ENCODE measurements around the gene MRGPRE.

Gene MRGPRE

DNA sequence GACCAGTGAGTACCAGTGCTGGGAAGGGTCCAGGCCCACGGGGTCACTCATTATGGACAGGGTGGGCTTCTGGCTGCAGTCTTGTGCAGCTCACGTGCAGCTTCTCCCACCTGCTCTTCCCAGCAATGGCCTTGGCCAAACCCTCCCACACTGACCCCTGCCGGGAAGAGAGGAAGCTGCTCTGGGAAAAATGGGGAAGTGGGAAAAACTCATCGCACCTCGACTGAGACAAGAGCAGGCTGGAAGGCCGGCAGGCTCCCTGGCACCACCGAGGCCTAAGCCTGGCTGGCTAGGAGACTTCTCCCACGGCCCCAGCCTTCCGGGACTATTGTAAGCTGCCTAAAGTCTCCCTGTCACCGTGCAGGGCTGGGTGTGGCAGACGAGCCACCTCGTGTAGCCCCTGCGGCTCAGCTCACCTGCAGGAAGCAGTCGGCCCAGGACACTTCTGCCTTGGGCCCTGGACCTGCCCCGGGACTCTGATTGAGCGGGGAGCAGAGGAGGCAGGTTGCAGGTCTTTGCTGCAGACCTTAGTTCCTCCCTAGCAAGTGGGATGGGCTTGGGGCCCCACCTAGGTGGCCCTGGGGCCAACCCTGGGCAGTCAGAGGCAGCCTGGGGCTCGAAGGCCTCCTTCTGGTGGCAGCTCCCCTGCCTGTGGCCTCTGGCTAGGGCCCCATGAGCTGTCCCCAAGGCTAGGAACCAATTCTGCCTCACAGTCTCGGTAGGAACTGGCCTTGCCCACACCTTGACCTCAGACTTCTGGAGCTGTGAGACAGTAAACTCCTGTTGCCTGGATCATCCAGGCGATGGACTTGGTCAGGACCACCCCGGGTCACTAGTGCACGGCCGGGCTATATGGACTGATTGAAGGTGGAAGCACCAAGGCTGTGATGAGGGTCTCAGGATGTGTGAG, 36.7 kb downstream of the MRGPRE start:
- no peak for DNase-seq (ENCODE audit: low read depth)
- TF ChIP-seq CTCF (IDR thresholded peaks at IDR 0.05; ENCODE audit: insufficient read depth, low read depth, low read length, missing control alignments), result peak; percentile 43
- H3K4me3 ChIP-seq (ENCODE audit: low read length), result no peak overlapping the region

DNA sequence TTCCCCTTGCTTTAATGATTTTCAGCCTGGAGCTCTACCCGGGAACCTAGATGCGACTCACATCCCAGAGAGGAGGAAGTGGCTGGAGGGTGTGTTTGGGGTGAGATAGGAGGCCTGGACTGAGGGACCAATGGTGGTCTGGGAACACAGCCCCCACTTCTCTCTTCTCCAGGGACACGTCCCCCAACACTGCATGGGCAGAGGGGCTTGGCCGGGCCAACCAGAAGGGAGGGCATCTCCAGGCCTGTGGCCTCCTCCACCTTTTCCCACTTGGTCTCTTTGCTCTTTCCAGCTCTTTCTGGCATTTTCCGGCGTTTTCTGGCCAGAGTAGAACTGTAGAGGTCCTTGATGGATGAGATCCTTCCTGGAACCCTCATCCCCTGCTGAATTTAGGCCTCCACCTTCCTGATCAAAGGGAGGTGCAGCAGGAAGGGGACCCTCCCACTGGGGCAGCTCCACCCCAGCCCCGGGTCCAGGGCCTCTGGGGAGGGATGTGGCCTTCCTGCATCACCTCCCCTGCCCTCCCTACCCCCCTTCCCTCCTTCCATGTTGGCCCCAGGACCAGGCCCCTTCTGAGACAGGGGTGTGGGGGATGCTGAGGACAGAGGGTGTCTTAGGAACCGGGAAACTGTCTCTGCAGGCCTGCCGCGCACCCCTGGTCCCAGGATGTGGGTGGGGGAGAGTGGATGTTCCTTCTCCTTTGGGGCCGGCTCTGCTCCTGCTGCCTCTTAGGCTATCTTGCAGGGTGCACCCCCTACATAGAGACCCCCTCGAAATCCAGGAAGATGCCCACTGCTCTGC, 38.0 kb downstream of the MRGPRE start:
- DNase-seq (ENCODE audit: low read depth), result no peak
- TF ChIP-seq CTCF (IDR thresholded peaks at IDR 0.05; ENCODE audit: insufficient read depth, low read depth, low read length, missing control alignments), result no peak
- H3K4me3 ChIP-seq (ENCODE audit: low read length), result no peak overlapping the region

DNA sequence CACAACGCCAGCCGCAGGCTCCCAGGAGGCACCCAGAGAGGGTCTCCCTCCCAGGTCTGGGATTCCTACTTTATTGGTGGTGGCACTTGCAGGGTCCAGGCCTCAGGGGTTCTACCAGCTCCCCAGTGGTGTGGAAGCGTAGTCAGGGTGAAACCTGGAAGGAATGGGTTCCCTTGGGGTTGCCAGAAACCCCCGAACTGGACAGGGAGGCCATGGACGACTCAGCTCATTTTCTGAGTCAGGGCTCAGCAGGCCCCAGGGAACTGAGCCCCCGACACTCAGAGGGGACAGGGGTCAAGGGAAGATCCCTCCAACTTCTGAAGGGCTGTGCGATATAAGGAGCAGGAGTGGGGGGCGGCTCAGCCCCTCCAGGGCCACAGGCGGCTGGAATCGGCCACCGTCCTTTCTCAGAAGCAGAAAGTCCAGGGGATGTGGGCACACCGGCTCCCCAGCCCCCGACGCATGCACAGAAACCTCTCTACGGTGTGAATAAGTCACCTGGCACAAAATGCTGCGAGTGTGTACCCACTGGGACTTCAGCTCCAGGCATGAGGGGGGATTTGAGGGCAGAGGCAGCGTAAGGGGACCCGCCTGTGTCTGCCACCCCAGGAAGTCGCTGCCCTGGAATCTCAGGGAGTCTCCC, 38.7 kb downstream of the MRGPRE start:
- no peak for DNase-seq (ENCODE audit: low read depth)
- no peak for TF ChIP-seq CTCF (IDR thresholded peaks at IDR 0.05; ENCODE audit: insufficient read depth, low read depth, low read length, missing control alignments)
- no peak overlapping the region for H3K4me3 ChIP-seq (ENCODE audit: low read length)

DNA sequence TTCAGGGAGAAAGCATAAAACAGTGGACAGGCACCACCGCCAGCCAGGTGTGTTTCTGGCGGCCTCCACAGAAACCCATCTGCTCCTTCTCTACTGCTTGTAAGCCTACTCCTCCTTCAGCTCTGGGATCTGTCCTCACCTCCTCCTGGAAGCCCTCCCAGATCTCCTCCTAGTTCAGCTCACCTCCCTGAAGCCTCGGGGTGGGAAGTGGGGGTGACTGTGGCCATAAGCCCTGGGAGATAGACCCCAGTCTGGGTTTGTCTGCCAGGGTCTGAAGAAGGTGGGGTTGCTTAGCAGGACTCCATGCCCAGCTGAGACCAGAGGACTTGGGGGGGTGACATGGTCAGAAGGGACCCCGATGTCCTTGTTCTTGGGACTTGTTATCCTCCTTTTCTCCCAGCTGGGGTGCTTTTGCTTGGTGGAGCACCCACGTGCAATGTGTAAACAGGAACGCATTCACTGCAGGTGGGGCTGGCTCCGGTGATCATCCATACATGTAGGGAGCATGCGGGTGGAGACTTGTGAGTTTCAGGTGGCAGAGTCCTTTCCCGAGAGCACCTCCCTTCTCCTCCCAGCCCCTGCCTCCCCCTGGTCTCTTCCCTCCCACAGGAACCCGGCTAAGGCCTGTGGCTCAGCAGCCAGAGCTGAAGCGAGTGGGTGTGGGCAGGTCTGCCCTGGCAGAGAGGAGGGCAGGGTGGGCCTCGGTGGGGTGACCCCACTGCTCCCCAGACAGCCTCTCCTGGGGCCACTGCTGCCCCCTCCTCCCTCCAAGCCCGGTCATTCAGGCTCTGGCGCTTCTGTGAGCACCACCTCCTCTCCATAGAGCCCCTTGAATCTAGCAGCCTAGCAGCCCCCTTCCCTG, 39.5 kb downstream of the MRGPRE start:
- DNase-seq (ENCODE audit: low read depth), result no peak
- no peak overlapping the region for H3K4me3 ChIP-seq (ENCODE audit: low read length)
- TF ChIP-seq CTCF (IDR thresholded peaks at IDR 0.05; ENCODE audit: insufficient read depth, low read depth, low read length, missing control alignments), result no peak

DNA sequence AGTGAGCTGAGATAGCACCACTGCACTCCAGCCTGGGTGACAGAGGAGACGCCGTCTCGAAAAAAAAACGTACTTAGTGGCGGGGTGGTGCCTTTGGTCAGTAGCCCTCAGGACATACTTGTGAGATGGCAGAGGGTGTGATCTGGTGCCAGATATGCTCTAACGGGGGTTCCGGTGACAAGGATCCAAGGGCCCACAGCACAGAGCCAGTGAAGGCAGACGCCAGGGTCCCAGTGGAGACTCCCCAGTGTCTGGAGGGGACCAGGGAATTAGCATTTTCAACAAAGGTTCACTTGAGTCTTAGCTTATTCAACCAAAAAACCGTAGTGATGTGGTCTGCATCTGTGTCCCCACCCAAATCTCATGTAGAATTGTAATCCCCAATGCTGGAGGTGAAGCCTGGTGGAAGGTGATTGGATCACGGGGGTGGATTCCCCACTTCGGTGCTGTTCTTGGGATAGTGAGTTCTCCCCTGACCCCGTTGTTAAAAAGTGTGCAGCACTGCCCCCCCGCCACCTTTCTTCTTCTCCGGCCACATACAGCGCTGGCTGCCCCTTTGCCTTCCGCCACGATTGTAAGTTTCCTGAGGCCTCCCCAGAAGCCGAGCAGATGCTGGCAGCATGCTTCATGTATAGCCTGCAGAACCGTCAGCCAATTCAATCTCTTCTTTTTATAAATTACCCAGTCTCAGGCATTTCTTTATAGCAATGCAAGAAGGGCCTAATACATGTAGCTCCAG, 40.5 kb downstream of the MRGPRE start:
- TF ChIP-seq CTCF (IDR thresholded peaks at IDR 0.05; ENCODE audit: insufficient read depth, low read depth, low read length, missing control alignments), result no peak
- DNase-seq (ENCODE audit: low read depth), result no peak
- no peak overlapping the region for H3K4me3 ChIP-seq (ENCODE audit: low read length)

Data from epithelial cell of esophagus (primary cell).